ENCODE data around the gene KNOP1. TPM values are rescaled to one million over a fixed set of nuclear protein-coding genes. Genes with fewer than 3 reads are reported as not detected.

KNOP1 gene
- total and polyA plus RNA-seq, 10 of the 15 experiments (the other 5 are each of a cell fraction or from before 2014, with no cell fraction given) = 13.8 to 47.2 (median 32.1) TPM

- Histone ChIP-seq H3K4me3 (no peak overlapping the region), H3K9me3 (replicated peaks; ENCODE audit: control insufficient read depth, insufficient read depth, low read length) (no peaks in the 10 kb centered on the region), H3K36me3 (ENCODE audit: control insufficient read depth in 2 of 2, insufficient read depth in 2 of 2, low read length in 1 of 2) (peaks cover 2 to 6% of the 10 kb centered on the region in 2 experiments), H3K27me3 (replicated peaks in 1 of 2; ENCODE audit: control insufficient read depth in 2 of 2, insufficient read depth in 2 of 2, low read length in 1 of 2) (no peaks in the 10 kb centered on the region), H3K4me2 (ENCODE audit: control insufficient read depth, insufficient read depth) (no peak overlapping the region), H3K9ac (ENCODE audit: control insufficient read depth, insufficient read depth, low read length) (no peak overlapping the region), H3K79me2 (ENCODE audit: control insufficient read depth, insufficient read depth, low read length) (no peaks in the 10 kb centered on the region), H2AFZ (ENCODE audit: control insufficient read depth, low read depth, low read length) (no peak overlapping the region), H3K27ac (ENCODE audit: control insufficient read depth, insufficient read depth) (no peak overlapping the region), H4K20me1 (ENCODE audit: control insufficient read depth, insufficient read depth) (no peaks in the 10 kb centered on the region), H3K4me1 (ENCODE audit: control insufficient read depth, insufficient read depth, low read length) (no peaks in the 10 kb centered on the region)
- TF ChIP-seq RFX5 (IDR thresholded peaks at IDR 0.05; ENCODE audit: low read depth, low read length) (no peak), PKNOX1 (IDR thresholded peaks at IDR 0.05) (no peak), ZBED1 (IDR thresholded peaks at IDR 0.05; ENCODE audit: borderline replicate concordance) (no peak), RCOR1 (conservative IDR thresholded peaks at IDR 0.05; ENCODE audit: low read depth, low read length) (no peak)
- ChIA-PET CTCF (no interaction called here), SMC1A (ENCODE audit: uncharacterized antibody, unreplicated experiment) (interaction anchor here (0.7 to 1.2 kb wide), 2 partner anchors 8 to 59 kb away, joined by 3 read pairs; no protein-coding TSS in a partner anchor), RAD21 (ENCODE audit: unreplicated experiment) (no interaction called here), POLR2A (no interaction called here)
- intact Hi-C loops (cut with micrococcal nuclease; ENCODE audit: unreplicated experiment) (no loop called here), in situ Hi-C loops (cut with MboI) (no loop called here)
- 96% methylated on average over 9 of the region's 9 CpGs for WGBS (ENCODE audit: insufficient coverage, insufficient replicate concordance, low lambda C conversion rate, missing lambda C conversion rate)
- no peak for DNase-seq (ENCODE audit: low read depth, low spot score)
- no peak for ATAC-seq
- no peak for FAIRE-seq
- BruUV-seq (replicated peaks) = no TSS peak
These were observed 62.7 kb downstream of the KNOP1 start for GRCh38 chr16:19655242-19655777.

- no peak overlapping the region for H3K4me2 ChIP-seq (ENCODE audit: control insufficient read depth, insufficient read depth)
- CTCF ChIA-PET = no interaction called here
- POLR2A ChIA-PET = no interaction called here
- ATAC-seq (no peak), FAIRE-seq (no peak), DNase-seq (ENCODE audit: low read depth, low spot score) (no peak)
- WGBS (ENCODE audit: insufficient coverage, insufficient replicate concordance, low lambda C conversion rate, missing lambda C conversion rate) = 97% methylated on average over 9 of the region's 9 CpGs
- in situ Hi-C loops (cut with MboI) (no loop called here), intact Hi-C loops (cut with micrococcal nuclease; ENCODE audit: unreplicated experiment) (no loop called here)
- no peak overlapping the region for H2AFZ ChIP-seq (ENCODE audit: control insufficient read depth, low read depth, low read length)
- H3K9me3 ChIP-seq (replicated peaks; ENCODE audit: control insufficient read depth, insufficient read depth, low read length) = no peaks in the 10 kb centered on the region
- no peak overlapping the region for H3K9ac ChIP-seq (ENCODE audit: control insufficient read depth, insufficient read depth, low read length)
- H3K27ac ChIP-seq (ENCODE audit: control insufficient read depth, insufficient read depth) = no peak overlapping the region
- no peak overlapping the region for H3K4me3 ChIP-seq
- H3K4me1 ChIP-seq (ENCODE audit: control insufficient read depth, insufficient read depth, low read length) = no peaks in the 10 kb centered on the region
- BruUV-seq (replicated peaks) = no TSS peak
- no peaks in the 10 kb centered on the region for H3K79me2 ChIP-seq (ENCODE audit: control insufficient read depth, insufficient read depth, low read length)
- H4K20me1 ChIP-seq (ENCODE audit: control insufficient read depth, insufficient read depth) = no peaks in the 10 kb centered on the region
- RAD21 ChIA-PET (ENCODE audit: unreplicated experiment) = interaction anchor here (0.5 kb wide), 1 partner anchor 102 kb away, joined by 3 read pairs; no protein-coding TSS in a partner anchor
- SMC1A ChIA-PET (ENCODE audit: uncharacterized antibody, unreplicated experiment) = interaction anchor here (1.2 kb wide), 1 partner anchor 9 kb away, joined by 3 read pairs; no protein-coding TSS in a partner anchor
- H3K36me3 ChIP-seq (ENCODE audit: control insufficient read depth in 2 of 2, insufficient read depth in 2 of 2, low read length in 1 of 2) = peaks cover 2 to 6% of the 10 kb centered on the region in 2 experiments
- H3K27me3 ChIP-seq (replicated peaks in 1 of 2; ENCODE audit: control insufficient read depth in 2 of 2, insufficient read depth in 2 of 2, low read length in 1 of 2) = no peaks in the 10 kb centered on the region
- TF ChIP-seq EGR1 (IDR thresholded peaks at IDR 0.05; ENCODE audit: borderline replicate concordance in 1 of 2, low read depth in 2 of 2, low read length in 2 of 2) = no peak
- TF ChIP-seq SMC3 (IDR thresholded peaks at IDR 0.05; ENCODE audit: borderline replicate concordance, low read length) = no peak
- no peak for TF ChIP-seq JUND (IDR thresholded peaks at IDR 0.05; ENCODE audit: low read depth, low read length)
- no peak for TF ChIP-seq RELA (IDR thresholded peaks at IDR 0.05; ENCODE audit: borderline replicate concordance, partially characterized antibody)
- TF ChIP-seq ATF3 (IDR thresholded peaks at IDR 0.05; ENCODE audit: borderline replicate concordance, extremely low read depth, low read depth, low read length) = no peak
- TF ChIP-seq GABPA (IDR thresholded peaks at IDR 0.05; ENCODE audit: low read depth) = no peak
- no peak for TF ChIP-seq ZNF592 (IDR thresholded peaks at IDR 0.05)
- no peak for TF ChIP-seq IRF4 (IDR thresholded peaks at IDR 0.05; ENCODE audit: low read depth, low read length)
- TF ChIP-seq SMAD5 (IDR thresholded peaks at IDR 0.05; ENCODE audit: low read depth) = no peak
These were observed 63.9 kb downstream of the KNOP1 start for GRCh38 chr16:19654147-19654546.

Measured in GM12878 (cell line).